Activated CD4-positive, CD25-positive, alpha-beta regulatory T cell treated with anti-CD3 and anti-CD28 coated beads, Interleukin-2, amount 50 U/mL, for 24 hours (primary cell): ENCODE data around the gene SARDH.
"Not testable (repeated sequence)": the region's sequence is repeated elsewhere in the genome, so short reads cannot be mapped to it uniquely, and the experiment has no call there.

Experiments used
- ATAC-seq, 2 donors: fragments of 150-1000 bp; cut with Tn5 transposase; one replicate each; pipeline ENCODE4 v1.10.0; 2021; ENCODE audit warnings: mild to moderate bottlenecking in 1 of 2, moderate library complexity in 1 of 2

Gene SARDH

DNA sequence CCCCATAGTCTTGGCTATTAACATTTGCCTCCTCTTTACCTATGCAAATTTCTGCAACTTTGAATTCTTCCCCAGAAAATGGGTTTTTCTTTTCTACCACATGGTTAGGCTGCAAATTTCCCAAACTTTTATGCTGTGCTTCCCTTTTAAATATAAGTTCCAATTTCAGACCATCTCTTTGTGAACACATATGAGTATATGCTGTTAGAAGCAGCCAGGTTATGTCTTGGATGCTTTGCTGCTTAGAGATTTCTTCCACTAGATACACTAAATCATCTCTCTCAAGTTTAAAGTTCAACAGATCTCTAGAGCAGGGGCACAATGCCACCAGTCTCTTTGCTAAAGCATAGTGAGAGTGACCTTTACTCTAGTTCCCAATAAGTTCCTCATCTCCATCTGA is 112.1 kb downstream of the SARDH start:
- ATAC-seq, result not testable (repeated sequence)

DNA sequence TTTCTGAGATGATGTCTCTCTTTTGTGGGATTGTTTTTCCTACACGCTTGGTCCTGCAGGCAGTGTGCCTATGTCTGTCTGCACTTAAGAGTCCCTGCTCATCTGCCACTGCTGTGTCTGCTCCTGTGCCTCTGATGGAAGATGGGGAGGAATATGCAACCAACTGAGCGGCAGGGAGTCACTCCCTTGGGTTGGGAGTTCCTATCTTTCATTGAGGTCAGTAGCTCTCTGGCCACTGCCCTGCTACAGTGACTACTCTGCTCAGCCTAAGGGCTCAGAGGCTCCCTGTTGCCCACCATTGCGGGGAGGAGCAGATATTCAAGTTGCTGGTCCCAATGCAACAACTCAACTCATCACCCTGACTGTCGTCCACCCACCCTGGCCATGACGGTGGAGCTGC is 115.6 kb downstream of the SARDH start:
- ATAC-seq, result no peak

DNA sequence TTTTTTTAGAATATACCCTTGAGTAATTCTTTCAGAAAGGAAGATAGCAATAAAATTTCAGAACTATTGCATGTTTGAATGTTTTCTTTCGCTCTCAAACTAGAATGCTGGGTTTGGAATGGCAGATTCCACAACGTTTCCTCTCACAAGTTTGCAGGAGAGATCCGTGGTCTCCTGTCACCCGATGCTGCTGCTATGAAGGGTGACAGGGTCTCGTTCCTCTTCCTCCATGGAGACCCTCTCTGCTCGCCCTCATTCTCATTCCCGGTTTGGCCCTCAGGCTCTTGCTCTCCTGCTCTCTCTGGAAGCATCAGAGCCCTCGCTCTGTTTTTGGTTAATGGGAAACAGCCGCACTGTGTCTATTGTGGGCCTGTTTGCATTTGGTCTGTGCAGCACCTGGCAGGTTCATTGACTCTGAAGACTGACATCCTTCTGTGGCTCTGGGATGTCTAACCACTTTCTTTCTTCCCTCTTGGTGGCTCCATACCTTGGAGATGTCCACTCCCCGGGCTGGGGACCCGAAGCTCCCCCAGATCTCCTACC is 116.4 kb downstream of the SARDH start:
- no peak for ATAC-seq

DNA sequence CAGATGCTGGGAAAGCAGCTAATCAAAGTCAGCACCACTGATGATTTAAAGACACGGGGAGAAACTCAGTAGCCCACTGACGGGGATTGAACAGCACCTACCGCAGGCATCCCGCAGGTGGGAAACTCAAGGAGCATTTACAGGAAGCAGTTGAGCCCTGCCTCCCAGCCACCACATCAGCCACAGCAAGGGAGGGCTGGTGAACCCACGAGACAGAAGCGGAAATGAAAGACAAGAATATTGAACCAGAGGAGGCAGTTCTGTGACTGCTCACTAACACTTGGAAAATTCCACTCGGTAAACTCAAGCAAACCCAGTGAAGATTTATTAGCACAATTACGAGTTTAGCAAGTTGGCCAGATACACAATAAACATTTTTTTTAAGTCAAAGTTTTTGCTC is 118.4 kb downstream of the SARDH start:
- ATAC-seq, result no peak

DNA sequence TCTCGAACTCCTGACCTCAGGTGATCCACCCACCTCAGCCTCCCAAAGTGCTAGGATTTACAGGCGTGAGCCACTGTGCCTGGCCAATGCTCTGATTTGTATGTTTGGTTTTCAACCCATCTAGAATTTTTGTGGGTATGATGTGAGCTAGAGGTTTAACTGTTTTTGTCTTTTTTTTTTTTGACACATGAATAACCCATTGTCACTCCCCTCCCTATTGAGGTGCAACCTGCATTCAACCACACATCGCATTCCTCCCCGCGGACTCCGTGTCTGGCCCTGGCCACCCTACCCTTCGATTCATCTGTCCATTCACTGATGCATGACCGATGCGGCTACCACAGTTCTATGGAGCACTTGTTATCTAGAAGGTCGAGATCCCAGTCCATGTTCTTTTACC is 119.4 kb downstream of the SARDH start:
- no peak for ATAC-seq

DNA sequence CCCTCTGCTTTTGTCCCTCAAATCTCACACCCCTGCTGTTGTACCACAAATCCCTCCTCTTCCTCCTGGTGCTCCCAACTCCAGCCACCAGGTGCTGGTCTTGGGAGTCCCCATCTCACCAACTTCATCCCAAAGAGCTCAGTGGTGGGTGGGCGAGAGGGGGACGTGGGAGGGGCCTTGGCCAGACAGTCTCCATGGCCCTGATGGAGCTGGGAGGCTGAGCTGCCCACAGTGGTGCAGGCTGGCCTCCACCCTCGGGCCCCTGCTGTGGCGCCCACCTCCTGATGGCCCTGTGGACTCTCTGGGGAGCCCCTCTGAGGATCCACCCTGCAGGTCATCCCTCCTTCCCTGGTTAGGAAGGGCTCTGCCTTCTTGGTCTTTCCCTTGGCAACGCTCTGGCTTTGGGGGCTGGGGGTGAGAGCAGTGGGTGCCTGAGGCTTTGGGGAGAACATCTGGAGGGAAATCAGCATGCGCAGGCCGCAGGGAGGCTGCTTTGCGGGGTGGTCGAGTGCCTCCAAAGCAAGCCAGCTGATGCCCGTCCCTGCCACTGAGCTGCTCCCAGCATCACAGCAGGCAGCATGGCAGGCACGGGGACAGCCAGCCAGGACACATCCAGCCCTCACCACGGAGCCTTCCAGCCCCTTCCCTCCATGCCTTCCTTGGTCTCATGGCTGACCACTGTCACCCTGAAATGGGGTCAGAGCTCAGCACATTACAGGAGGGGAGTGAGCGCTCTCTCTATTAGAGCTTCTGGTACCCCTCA is 121.3 kb downstream of the SARDH start:
- no peak for ATAC-seq

DNA sequence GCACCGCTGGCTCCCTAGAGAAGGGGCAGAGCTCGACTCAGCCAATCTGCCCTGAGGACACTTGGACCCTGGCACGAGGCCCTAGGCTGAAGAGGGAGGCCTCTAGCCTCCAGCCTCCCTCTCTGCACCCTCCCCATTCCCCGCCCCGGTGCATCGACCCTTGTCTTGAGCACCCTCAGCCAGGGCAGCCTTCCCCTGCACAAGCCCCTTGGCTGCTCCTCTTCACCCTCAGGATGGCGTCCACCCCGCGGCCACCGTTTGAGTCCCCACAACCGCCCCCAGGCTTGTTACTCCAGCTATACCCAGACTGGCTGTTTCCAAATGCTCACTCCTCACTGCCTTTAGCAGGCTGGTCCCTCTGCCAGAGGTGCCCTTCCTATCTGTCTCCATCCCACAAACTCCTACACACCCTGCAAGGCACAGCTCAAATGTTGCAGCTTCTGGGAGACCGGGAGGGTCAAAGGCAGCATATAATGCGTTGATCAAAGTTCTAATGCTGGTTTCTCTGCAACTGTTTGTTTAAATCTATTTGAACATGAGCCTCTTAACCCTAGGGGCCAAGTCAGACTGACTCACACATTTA is 122.5 kb downstream of the SARDH start:
- ATAC-seq, result no peak

DNA sequence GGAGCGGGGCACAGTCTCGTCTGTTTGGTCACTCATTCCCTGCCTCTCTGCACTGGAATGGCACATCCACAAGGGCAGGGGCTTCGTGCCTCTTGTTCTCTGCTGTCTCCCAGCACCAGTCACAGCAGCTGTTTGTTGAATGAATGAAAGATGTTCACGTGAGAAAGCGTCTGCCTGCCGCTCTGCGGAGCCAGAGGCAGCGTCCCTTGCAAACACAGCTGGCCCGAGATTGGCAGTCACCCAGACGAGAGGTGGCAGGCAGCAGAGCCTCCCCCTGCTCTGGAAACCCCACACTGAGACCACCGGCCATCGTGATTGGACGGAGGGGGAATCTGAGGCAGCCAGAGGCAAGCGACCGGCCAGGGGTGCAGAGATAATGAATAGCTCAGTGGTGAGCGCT is 123.0 kb downstream of the SARDH start:
- no peak for ATAC-seq

DNA sequence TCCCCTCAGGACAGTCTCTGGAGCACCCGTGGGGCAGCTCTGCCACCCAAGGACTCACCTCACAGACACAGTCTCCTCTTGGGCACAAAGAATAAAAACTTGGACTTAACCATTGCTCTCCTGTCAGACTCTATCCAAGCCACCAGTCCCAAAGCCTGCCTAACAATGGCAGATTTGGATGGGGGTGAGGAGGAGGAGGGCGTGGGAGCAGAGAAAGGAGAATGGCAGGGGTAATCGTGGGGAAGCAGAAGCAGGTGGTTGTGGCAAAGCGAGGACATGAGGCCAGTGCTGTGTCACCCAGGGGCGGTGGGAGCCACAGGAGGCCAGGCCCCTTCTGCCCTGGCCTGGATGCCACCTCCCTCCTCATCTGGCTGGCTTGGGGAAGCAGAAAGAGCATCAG is 123.5 kb downstream of the SARDH start:
- no peak for ATAC-seq

DNA sequence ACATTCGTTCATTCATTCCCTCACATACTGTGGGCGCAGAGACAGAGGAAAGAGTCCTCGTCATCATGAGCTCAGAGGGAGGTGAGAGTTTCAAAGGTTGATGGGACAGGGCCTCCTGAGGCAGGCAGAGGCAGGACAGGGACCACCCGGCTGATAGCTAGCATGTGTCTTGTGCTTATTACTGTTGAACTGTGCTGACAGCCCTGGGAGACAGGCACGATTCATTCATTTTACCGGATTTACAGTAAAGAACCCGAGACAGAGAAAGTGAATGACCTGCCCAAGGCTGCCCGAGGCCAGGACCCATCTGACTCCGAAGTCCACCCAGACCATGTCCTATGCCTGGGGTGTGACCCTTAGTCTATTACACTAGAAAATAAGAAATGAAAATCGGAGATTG is 124.1 kb downstream of the SARDH start:
- no peak for ATAC-seq
